KMS-11 (cell line): Measurements from ENCODE around the gene CFLAR.
A peak's percentile ranks its signal among the peaks of the same experiment; 100 is the strongest.

Source experiments
- H2AFZ ChIP-seq: fragments of 200-600 bp; sonication (generic); 2 replicates; pipeline ENCODE4 v1.6.1; 2016; ENCODE audit warnings: antibody characterized with exemption, mixed run types, low read depth
- H3K27ac ChIP-seq: fragments of 200-600 bp; sonication (generic); 2 replicates; pipeline ENCODE4 v1.6.1; 2016; ENCODE audit warnings: mild to moderate bottlenecking, mixed run types
- H3K27me3 ChIP-seq: fragments of 200-600 bp; sonication (generic); 2 replicates; pipeline ENCODE4 v1.6.1; 2017; ENCODE audit warnings: mild to moderate bottlenecking, low read depth, mixed run types, moderate library complexity; ENCODE audit not compliant: insufficient read depth
- H3K36me3 ChIP-seq: fragments of 200-600 bp; sonication (generic); 2 replicates; pipeline ENCODE4 v1.6.1; 2017; ENCODE audit warnings: mild to moderate bottlenecking, mixed run types; ENCODE audit not compliant: insufficient read depth
- H3K4me1 ChIP-seq: fragments of 200-600 bp; sonication (generic); 2 replicates; pipeline ENCODE4 v1.6.1; 2016; ENCODE audit warnings: mild to moderate bottlenecking, low read depth, mixed run types; ENCODE audit not compliant: poor library complexity, severe bottlenecking
- H3K4me2 ChIP-seq: fragments of 200-600 bp; sonication (generic); 2 replicates; pipeline ENCODE4 v1.7.0; 2016; ENCODE audit warnings: mild to moderate bottlenecking, mixed run types
- H3K4me3 ChIP-seq: fragments of 200-600 bp; sonication (generic); IDR thresholded peaks from 2 replicates; pipeline ENCODE4 v1.6.1; 2017; ENCODE audit warnings: low read depth, low read length, mixed read lengths; ENCODE audit not compliant: insufficient read depth
- H3K79me2 ChIP-seq: fragments of 200-600 bp; sonication (generic); 2 replicates; pipeline ENCODE4 v1.6.1; 2016; ENCODE audit warnings: low read depth, mixed run types; ENCODE audit not compliant: insufficient read depth
- H3K9ac ChIP-seq: fragments of 200-600 bp; sonication (generic); 2 replicates; pipeline ENCODE4 v1.6.1; 2016; ENCODE audit warnings: mild to moderate bottlenecking, mixed run types
- H4K20me1 ChIP-seq: fragments of 200-600 bp; sonication (generic); 2 replicates; pipeline ENCODE4 v1.6.1; 2016; ENCODE audit warnings: mild to moderate bottlenecking, mixed run types; ENCODE audit not compliant: insufficient read depth
- TF ChIP-seq, protein P1 (sequence below): fragments of 200-600 bp; sonication (generic); conservative IDR thresholded peaks from 2 replicates; pipeline ENCODE4 v1.6.1; 2017; ENCODE audit warnings: low read depth, mild to moderate bottlenecking, antibody characterized with exemption, low read length, moderate library complexity, mixed read lengths

CFLAR gene

DNA sequence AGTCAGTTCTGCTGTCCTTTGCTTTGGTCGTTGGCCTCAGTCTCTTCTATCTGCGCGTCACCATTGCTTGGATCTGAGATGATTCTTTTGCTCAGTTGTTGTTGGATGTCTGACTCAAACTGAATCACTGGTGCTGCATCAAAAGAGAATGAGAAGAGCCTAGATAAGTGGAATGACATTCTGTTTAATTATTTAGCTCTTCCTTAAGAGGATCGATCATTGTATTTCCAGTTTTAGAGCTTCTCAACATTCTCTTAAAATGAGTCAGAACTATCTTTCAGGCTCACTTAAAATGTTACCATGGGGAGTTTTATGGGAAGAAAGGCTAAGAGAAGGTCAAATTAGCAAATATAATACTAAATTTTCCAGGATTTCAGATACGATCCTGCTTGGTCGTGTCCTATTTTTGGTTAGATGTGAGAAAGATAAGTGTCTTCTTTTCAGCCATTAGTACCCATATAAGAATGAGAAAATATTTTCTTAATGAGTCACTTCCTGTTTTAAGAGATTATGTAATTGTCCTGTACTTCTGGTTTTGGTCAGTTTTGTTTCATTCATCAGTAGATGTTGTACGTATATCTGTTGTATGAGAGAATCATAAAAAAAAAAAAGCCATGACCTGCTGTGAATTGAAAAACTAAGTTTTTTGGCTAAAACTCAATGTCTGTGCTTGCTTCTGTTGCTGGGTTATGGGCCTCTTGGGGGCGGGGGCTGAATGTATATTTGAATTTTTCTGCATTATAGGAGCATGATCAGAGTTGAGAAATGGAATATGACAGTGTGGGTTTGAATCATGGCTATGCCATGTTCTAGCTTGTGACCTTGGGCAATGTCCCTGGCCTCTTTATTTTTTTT, 35.4 kb downstream of the CFLAR start:
- Histone ChIP-seq H3K4me1 (peaks cover 49% of the 10 kb centered on the region), H4K20me1 (no peaks in the 10 kb centered on the region), H3K4me3 (no peak overlapping the region), H3K27ac (no peak overlapping the region), H3K27me3 (no peaks in the 10 kb centered on the region), H3K9ac (no peak overlapping the region), H3K36me3 (no peaks in the 10 kb centered on the region), H2AFZ (no peak overlapping the region), H3K4me2 (peak overlapping the region; percentile 4; the same call in 1 of the 2 replicates), H3K79me2 (no peaks in the 10 kb centered on the region)
- TF ChIP-seq, protein P1, sequence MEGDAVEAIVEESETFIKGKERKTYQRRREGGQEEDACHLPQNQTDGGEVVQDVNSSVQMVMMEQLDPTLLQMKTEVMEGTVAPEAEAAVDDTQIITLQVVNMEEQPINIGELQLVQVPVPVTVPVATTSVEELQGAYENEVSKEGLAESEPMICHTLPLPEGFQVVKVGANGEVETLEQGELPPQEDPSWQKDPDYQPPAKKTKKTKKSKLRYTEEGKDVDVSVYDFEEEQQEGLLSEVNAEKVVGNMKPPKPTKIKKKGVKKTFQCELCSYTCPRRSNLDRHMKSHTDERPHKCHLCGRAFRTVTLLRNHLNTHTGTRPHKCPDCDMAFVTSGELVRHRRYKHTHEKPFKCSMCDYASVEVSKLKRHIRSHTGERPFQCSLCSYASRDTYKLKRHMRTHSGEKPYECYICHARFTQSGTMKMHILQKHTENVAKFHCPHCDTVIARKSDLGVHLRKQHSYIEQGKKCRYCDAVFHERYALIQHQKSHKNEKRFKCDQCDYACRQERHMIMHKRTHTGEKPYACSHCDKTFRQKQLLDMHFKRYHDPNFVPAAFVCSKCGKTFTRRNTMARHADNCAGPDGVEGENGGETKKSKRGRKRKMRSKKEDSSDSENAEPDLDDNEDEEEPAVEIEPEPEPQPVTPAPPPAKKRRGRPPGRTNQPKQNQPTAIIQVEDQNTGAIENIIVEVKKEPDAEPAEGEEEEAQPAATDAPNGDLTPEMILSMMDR, result no peak

DNA sequence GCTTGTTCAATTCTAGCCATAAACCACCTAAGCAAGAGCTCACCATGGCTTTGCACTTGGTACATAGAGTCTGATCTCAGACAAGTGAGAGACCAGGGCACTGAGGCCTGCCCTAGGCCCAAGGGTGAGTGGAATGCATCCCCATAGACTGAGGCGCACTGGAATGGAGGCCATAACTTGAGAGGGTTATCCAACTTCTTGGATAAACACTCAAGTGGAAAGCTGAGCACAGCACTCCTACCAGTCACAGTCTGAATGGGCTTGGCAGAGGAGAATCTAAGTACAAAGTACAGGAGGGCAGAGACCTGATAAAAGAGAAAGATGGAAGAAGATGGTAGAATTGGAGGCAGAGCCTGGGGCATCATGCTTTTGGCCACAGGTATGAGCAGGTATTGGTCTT, 36.6 kb downstream of the CFLAR start:
- Histone ChIP-seq H3K27ac (peak overlapping the region; percentile 21; the same call in 1 of the 2 replicates), H3K27me3 (no peaks in the 10 kb centered on the region), H3K4me3 (no peak overlapping the region), H3K79me2 (no peaks in the 10 kb centered on the region), H2AFZ (no peak overlapping the region), H3K4me1 (peaks cover 47% of the 10 kb centered on the region), H3K36me3 (no peaks in the 10 kb centered on the region), H3K4me2 (no peak overlapping the region), H4K20me1 (no peaks in the 10 kb centered on the region), H3K9ac (no peak overlapping the region)
- TF ChIP-seq, protein P1, result no peak

DNA sequence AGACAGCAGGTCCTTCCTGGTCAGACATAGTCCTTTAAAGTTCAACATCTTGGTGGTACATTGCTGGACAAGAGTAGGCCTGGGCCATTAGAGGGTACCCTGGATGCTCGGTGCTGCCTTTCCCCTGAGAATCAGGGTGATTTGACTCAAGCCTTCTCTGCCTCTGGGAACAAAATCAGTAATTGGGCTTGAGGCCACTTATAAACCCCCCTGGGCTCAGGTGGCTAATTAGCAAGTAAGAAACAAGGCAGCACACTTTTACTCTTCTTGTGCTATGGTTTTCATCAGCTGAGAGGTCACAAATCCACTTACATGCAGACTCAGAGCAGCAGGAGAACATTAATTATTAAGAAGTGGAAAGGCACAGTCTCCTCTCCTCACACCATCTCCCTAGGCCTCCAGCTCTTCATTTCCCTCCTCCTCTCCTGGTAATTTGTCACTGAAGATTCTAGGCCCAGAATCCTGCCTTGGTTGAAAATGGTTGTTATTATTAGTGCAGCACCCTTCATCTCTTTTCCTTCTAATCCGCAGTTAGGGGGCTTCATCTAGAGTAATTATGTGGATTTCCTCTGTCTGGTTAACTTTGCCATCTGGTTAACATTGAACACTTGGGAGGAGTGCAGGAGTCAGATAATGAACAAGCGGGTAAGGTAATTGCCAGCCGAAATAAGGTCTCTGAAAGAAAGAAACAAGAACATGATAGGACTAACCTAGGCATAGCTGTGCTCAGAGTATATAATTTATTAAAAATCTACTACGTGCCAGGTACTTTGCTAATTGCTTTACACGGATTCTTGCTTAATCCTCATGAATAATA, 37.2 kb downstream of the CFLAR start:
- no peaks in the 10 kb centered on the region for H3K79me2 ChIP-seq
- no peaks in the 10 kb centered on the region for H4K20me1 ChIP-seq
- no peak overlapping the region for H2AFZ ChIP-seq
- TF ChIP-seq, protein P1, result no peak
- no peak overlapping the region for H3K4me2 ChIP-seq
- H3K4me3 ChIP-seq, result no peak overlapping the region
- no peaks in the 10 kb centered on the region for H3K27me3 ChIP-seq
- no peaks in the 10 kb centered on the region for H3K36me3 ChIP-seq
- H3K9ac ChIP-seq, result no peak overlapping the region
- H3K27ac ChIP-seq, result no peak overlapping the region
- H3K4me1 ChIP-seq, result peaks cover 47% of the 10 kb centered on the region

DNA sequence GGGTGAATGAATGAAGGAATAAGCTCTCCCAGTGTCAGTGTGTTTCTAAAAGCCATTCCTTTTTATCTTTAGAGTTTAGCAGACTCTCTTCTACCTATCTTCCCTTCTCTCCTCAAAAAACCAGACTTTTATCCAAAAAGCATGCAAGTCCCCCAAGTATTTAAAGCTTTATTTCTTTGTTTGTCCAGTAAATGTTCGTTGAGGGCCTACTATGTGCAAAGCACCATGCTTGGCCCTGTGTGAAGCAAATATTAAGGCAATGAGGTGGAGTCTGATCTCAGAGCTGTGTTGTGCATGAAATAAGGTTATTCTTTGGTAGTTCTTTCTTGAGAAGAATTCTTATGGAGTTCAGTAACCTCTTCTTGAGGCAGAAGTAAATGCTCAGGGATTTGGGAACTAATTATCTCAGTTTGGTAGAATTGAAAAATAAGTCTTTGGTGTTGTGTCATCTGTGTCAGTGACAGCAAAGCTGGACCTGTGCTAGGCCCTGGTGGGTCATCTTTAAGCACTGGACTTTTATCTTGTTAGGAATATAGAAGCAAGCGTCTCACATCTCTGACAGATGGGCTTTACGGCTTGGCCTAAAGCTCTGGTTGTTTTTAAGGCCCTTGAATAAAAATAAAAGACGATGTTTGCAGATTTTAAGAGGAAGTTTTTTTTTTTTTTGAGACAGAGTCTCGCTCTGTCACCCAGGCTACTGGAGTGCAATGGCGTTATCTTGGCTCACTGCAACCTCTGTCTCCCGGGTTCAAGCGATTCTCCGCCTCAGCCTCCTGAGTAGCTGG, 38.8 kb downstream of the CFLAR start:
- H3K79me2 ChIP-seq, result no peaks in the 10 kb centered on the region
- H3K27ac ChIP-seq, result no peak overlapping the region
- no peak overlapping the region for H3K9ac ChIP-seq
- no peaks in the 10 kb centered on the region for H3K36me3 ChIP-seq
- TF ChIP-seq, protein P1, result no peak
- no peaks in the 10 kb centered on the region for H3K27me3 ChIP-seq
- H2AFZ ChIP-seq, result no peak overlapping the region
- peaks cover 38% of the 10 kb centered on the region for H3K4me1 ChIP-seq
- no peak overlapping the region for H3K4me2 ChIP-seq
- H3K4me3 ChIP-seq, result no peak overlapping the region
- no peaks in the 10 kb centered on the region for H4K20me1 ChIP-seq
